GM19324 (cell line): Measurements from ENCODE around the gene TOPAZ1.
"Not testable (repeated sequence)": the region's sequence is repeated elsewhere in the genome, so short reads cannot be mapped to it uniquely, and the experiment has no call there.

Experiments
- ATAC-seq: cut with Tn5 transposase; IDR thresholded peaks from one replicate; pipeline ENCODE4 v1.9.1; 2021; ENCODE audit warnings: mild to moderate bottlenecking, moderate library complexity; ENCODE audit not compliant: unreplicated experiment, low FRiP score

TOPAZ1 gene

DNA sequence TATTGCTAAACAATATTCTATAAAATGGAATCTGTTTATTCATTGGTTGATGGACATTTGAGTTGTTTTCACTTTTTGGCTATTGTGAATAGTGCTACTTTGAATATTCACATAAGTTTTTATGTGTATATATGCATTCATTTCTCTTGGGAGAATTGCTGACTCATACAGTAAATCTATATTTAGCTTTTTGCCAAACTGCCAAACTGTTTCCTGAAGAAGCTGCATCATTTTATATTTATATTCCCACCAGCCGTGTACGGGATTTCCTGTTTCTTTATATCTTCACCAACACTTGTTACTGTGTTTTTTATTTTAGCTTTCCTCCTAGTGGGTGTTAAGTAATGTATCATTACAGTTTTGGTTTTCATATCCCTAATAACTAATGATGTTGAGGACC, 84.3 kb downstream of the TOPAZ1 start:
- ATAC-seq = no peak

- no peak for ATAC-seq
Observed at GRCh38 chr3:44326515-44326914, 84.8 kb downstream of the TOPAZ1 start.

GRCh38 chr3:44329946-44330345, 88.3 kb downstream of the TOPAZ1 start:
- ATAC-seq = no peak

DNA sequence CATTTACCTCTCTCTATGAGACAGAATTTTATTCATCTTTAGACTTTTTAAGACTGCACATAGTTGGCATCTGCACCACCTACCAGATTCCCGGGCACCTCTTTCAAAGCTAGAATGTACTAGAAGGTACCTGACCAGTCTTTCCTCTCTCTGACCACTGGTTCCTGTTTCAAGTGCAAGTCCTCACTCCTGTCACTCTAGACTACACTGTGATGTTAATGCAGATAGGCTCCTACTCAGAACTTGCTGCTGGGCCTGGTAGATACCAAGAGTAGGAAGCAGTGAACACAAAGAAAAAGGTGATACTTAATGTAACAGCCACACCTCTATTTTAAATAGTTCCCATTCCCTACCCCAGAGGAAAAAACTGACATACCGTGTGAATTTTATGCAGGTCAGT, 88.8 kb downstream of the TOPAZ1 start:
- no peak for ATAC-seq

DNA sequence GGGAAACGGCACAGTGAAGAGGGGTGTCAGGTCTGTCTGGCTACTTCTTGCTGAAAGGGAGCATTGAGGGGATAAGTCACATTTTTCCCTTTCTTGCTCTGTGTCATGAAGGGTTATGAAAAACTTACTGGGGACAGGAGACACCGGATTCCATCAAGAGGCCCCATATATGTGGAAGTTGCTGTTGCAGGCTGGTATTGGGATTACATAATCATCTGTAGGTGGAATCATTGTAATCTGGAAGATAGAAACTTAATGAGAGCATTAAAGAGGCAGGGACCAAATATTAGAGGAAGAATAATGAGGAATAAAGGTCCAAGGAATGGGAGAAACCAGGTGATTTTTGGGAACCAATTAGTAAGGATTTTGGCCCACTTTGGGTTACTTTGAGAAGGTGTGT, 92.6 kb downstream of the TOPAZ1 start:
- ATAC-seq = no peak

DNA sequence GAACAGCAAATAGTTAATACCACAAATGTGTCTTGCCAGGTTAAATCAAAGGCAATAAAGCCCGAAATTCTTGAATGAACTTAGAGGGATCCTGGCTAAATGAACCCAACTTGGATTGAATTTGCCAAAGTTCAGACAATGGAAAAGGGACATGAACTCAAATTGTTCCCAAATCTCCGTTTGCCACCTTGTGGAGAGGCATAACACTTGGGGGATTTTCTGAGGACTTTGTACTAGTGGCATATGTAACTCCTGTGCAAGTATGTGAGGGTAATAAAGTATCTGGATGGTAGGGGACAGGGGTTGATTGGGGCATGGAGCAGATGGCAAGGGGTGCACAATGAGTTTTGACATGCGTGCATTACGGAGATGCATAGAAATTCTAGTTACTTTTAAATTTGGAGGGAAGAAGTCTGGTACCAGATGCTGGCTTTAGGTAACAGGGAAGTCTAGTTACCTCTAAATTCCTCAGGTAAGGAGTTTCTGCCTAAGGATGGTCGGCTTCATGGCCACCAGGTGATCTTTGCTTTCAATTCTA, 95.6 kb downstream of the TOPAZ1 start:
- ATAC-seq = no peak

DNA sequence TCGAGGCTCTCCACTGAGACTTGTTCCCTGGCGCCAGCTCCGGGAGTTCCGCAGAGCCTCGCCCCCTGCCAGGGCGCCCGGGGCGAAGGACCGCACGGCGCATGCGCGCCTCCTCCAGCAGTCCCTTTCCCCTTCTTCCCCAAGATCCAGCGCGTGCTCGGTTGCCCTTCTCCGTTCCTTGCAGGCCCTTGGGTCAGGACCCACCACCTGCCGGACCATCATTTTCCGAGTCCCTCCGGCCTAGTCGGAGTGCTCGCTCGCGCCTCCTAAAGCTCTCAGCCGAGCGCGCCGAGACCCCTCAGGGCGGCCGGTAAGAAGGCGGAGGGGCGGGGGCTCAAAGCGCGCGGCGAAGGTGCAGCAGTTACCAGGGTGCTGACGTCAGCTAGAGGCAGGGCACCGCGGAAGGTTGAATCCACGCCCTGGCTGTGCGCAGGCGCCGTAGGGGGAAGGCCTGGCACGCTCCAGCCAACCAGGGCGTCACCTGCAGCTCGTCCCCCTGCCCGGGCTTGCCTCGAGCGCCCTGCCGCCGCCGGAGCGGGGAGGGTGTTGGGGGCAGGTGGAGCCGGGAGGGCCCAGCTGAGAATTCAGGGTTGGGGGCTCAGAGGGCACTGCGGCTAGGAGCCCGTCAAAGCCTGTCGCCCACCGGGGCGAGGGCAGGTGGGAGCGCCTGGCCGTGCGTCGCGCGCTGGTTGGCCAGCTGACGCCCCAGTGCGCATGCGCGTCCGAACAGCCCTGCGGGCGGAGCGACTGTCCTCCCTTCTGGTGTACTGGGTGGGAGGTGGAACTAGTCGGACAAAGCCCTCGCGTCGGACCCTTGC, 96.5 kb downstream of the TOPAZ1 start, which contains the start of gene TCAIM:
TSS of gene TCAIM (plus strand) at position 757 of the 818 bp plus-strand sequence. CDS start 16,017 bp downstream, outside the sequence.
- peak; percentile 98 for ATAC-seq

- ATAC-seq = no peak
Observed at GRCh38 chr3:44338828-44339127, 97.1 kb downstream of the TOPAZ1 start.

- no peak for ATAC-seq
Observed at GRCh38 chr3:44339181-44340057, 97.7 kb downstream of the TOPAZ1 start.

DNA sequence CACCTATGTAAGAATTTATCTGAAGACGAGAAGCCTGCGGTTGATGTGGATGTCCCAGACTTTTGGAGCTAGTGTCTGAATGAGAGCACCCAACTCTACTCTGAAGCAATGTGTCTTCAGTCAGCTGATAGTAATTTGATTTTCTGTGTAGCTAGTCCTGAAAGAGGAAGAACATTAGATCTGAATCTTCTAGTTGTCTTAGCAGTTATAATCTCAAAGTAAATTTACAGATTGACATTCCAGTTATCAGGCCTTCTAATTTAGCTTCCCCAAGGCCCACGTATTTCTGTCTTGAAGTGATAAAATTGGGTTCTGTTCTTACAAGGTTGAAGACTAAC, 98.3 kb downstream of the TOPAZ1 start:
- no peak for ATAC-seq

DNA sequence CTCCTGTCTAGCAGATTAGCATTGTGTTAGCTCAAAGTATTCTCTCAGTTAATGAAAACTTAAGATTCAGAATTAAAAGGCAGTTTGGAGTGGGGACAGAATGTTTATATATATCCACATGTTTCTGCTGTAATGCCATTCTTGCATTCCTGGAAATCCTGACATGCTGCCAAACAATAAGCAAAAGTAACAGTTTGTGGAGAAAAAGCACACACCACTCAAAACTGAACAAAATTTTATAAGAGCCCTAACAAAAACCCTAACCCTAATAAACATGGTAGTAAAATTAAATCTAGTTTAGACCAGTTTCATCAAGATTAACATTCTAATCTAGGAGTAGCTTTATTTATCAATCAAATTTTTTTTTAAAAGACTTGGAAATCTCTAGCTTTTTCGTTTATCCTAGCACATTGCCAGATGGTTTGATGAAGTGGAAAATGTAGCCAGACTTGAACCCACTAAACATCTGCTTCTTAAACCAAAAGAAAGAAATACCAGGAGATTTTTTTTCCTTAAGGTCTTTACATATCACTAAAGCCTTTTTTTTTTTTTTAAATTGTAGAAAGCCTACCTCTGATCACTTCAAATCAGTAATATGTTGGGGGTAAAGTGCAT, 100.6 kb downstream of the TOPAZ1 start:
- no peak for ATAC-seq

DNA sequence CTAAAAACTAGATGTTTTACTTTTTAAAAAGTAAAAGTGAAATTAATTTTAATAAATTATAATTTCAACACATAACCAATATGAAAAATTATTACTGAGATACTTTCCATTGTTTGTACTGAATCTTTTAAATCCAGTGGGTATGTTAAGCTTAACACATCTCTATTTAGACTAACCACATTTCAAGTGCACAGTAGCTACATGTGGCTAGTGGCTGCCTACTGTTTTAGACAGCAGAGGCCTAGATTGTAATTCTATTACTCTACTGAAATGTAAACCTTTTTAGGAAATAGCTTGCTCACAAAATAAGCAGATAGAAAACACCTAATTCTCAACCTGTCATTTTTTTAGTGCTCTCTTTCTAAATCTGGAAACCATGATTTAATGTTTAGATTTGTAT, 101.7 kb downstream of the TOPAZ1 start:
- no peak for ATAC-seq

GRCh38 chr3:44346590-44346989, 104.9 kb downstream of the TOPAZ1 start:
- not testable (repeated sequence) for ATAC-seq

- no peak for ATAC-seq
Observed at GRCh38 chr3:44348993-44349392, 107.3 kb downstream of the TOPAZ1 start.

DNA sequence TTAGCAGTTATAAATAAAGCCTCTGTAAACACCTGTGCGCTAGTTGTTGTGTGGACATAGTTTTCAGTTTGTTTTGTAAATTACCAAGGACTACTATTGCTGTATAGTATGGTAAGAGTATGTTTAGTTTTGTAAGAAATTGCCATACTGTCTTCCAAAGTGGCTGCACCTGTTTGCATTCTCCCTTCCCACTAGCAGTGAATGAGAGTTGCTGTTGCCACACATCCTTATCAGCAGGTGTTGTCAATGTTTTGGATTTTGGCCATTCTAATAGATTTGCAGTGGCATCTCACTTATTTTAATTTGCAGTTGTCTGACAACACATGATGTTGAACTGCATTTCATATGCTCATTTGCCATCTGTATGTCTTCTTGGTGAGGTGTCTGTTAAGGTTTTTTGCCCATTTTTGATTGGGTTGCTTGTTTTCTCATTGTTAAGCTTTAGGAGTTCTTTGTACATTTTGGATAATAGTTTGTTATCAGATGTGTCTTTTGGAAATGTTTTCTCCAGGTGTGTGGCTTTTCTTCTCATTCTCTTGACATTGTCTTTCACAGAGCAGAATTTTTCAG, 111.8 kb downstream of the TOPAZ1 start:
- no peak for ATAC-seq

DNA sequence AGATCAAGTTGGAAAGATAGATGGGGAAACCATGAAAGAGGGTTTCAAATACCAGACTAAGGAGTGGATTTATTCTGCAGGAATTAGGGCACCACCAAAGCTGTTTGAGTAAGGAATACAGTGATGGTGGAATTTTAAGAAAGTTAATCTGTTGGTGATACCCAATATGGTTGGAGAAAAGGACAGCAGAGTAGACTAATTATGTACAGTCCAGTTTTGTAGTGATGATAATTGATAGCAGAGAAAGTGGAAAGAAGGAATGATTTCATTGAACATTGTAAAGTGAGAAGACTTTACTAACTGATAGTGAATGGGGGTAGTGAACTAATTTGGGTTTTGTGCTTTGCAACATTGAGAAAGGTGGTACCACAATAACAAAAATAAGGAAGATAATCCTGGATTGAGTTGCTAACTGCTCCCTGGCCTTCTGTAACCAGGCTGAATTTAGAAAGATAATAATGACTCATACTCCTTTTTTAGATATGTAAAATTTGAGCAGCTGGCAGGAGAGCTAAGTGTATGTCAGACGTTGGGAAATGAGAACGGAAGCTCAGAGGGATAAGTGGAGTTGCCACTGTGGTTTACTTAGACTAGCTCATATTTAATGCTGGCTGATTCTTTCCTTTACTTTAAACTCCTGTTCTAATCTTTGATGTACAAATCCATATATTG, 113.8 kb downstream of the TOPAZ1 start:
- no peak for ATAC-seq

DNA sequence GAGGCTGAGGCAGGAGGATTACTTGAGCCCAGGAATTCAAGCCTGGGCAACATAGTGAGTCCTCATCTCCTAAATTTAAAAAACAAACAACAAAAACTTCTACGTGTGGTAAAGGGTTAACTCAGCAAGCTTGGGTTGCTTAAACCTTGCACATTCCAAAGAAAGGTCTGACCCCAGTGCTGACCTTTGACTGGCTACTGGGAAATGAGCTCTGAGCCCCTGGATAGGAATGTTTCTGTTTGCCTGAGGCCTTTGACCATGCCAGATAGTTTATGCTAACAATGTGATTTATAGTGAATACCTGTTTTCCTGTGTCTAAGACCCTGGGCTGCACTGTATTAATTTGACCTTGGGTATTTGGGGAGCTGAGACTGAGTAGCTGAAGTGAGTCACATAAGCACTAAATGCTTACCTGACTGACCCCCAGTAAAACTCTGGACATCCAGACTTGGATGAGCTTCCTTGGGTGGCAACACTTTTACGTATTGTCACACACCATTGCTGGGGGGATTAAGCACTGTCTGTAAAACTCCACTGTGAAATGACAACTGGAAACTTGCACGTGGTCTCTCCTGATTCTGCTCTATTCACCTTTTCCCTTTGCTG, 117.6 kb downstream of the TOPAZ1 start:
- no peak for ATAC-seq

- no peak for ATAC-seq
Observed at GRCh38 chr3:44363591-44363990, 121.9 kb downstream of the TOPAZ1 start.

DNA sequence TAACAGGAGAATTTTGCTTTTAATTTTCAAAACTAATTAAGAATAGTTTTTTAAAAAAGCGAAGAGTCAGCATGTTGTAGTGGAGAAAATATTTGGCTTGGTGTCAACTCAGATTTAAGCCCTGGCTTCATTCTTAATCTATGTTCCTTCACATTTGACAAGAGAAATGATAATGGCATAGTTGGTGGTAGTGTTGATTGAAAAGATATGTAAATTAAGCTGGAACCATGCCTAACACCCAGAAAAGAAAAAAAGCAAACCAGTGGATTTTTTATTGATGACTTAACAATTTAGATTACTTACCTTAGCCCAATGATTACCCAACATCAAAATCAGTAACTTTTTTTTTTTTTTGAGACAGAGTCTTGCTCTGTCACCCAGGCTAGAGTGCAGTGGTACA, 124.3 kb downstream of the TOPAZ1 start:
- no peak for ATAC-seq

GRCh38 chr3:44375450-44375849, 133.8 kb downstream of the TOPAZ1 start:
- no peak for ATAC-seq
